GM12891 (cell line): ENCODE data around the gene TARS3.

Source experiments
- POLR2A ChIP-seq: IDR thresholded peaks from 2 replicates; pipeline ENCODE4 v1.6.1; 2011; ENCODE audit warnings: low read depth, low read length, control low read depth
- TAF1 ChIP-seq: IDR thresholded peaks from 2 replicates; pipeline ENCODE4 v1.6.1; 2011; ENCODE audit warnings: low read depth, low read length, control low read depth

- no peak for TF ChIP-seq POLR2A
- TF ChIP-seq TAF1 = no peak
These were observed 27.4 kb downstream of the TARS3 start for GRCh38 chr15:101696829-101697228.
